Measurements from ENCODE around the gene IFT22.

DNA sequence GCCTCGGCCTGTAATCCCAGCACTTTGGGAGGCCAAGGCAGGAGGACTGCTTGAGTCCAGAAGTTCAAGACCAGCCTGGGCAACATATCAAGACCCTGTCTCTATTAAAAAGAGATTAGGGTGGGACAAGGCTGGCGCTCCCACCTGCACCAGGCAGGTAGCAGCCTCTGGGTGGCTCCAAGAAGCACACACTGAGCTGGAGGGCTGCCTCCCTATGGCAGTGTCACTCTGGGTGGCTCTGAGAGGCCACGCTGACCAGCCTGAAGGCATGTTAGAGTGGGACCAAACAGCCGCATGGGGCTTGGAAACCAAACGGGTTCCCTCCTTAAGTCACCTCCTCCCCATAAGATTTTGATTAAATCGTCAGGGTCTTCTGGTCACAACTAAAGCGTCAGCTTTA, 21.3 kb upstream of the IFT22 start:
- TF ChIP-seq, protein P1, sequence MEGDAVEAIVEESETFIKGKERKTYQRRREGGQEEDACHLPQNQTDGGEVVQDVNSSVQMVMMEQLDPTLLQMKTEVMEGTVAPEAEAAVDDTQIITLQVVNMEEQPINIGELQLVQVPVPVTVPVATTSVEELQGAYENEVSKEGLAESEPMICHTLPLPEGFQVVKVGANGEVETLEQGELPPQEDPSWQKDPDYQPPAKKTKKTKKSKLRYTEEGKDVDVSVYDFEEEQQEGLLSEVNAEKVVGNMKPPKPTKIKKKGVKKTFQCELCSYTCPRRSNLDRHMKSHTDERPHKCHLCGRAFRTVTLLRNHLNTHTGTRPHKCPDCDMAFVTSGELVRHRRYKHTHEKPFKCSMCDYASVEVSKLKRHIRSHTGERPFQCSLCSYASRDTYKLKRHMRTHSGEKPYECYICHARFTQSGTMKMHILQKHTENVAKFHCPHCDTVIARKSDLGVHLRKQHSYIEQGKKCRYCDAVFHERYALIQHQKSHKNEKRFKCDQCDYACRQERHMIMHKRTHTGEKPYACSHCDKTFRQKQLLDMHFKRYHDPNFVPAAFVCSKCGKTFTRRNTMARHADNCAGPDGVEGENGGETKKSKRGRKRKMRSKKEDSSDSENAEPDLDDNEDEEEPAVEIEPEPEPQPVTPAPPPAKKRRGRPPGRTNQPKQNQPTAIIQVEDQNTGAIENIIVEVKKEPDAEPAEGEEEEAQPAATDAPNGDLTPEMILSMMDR (IDR thresholded peaks at IDR 0.05; ENCODE audit: low read depth, low read length), result no peak
- TF ChIP-seq EZH2phosphoT487 (IDR thresholded peaks at IDR 0.05; ENCODE audit: low read depth), result no peak

Data from OCI-LY3 (cell line).